ENCODE results near the gene MAD1L1.
A peak's percentile ranks its signal among the peaks of the same experiment; 100 is the strongest.

The MAD1L1 gene

GRCh38 chr7:2082139-2082998 is 150.4 kb downstream of the MAD1L1 start:
- DNase-seq, result no peak

- no peak for DNase-seq
Observed at GRCh38 chr7:2081526-2082135, 151.1 kb downstream of the MAD1L1 start.

- DNase-seq, result no peak
Observed at GRCh38 chr7:2080477-2080876, 152.3 kb downstream of the MAD1L1 start.

DNA sequence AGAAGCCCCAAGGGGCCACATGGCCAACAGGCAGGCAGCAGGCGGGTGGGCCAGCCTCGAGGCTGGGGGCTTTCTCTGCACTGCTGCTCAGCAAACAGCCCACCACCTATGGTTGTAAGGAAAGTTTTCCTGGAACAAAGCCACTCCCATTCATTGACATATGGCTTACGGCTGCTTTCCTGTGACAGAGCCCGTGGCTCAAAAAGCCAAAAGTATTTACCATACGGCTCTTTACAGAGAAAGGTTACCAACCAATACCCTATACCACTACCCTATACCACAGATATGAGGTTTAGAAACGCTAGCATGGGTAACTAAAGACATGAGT is 152.7 kb downstream of the MAD1L1 start:
- DNase-seq, result no peak

- no peak for DNase-seq
Observed at GRCh38 chr7:2079332-2080059, 153.2 kb downstream of the MAD1L1 start.

GRCh38 chr7:2078899-2079298 is 153.8 kb downstream of the MAD1L1 start:
- DNase-seq, result no peak

- DNase-seq, result no peak
Observed at GRCh38 chr7:2076649-2077064, 156.1 kb downstream of the MAD1L1 start.

DNA sequence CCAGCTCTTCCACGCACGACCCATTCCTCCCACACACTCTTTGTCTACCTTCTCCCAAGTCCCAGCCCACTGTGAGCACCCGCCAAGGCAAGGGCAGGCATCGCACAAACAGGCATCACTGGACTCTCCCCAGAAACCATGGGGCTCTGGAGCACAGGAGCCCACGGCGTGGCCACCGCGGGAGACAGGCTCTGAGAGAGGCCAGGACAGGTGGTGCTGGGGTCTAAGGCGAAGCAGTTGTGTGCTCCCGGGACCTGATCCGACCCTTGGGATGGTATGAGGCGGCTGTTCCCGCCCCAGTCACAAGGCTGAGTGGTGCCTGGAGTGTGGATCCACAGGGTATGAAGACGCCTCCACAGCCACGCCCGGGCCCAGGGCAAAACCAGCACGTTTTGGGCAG is 156.9 kb downstream of the MAD1L1 start:
- no peak for DNase-seq

DNA sequence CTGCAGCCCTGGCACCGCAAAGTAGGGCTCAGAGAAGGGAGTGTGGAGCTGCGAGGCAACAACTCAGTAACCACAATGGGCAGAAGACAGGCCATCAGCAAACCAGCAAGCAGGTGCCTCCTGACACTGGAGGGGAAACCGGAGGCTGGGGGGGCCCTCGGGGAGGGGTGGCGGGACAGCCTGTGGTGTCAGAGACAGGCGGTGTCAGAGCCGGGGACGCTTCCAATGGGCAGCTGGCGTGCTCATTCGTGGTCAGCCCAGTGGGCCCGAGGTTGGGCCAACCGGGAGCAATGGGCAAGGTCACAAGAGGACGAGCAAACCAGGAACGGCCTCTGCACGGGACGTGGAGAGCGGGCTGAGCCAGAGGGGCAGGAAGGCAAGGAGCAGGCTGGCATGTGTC is 158.1 kb downstream of the MAD1L1 start:
- no peak for DNase-seq

GRCh38 chr7:2072798-2073197 is 159.9 kb downstream of the MAD1L1 start:
- DNase-seq, result no peak

- no peak for DNase-seq
Observed at GRCh38 chr7:2072042-2072441, 160.7 kb downstream of the MAD1L1 start.

- no peak for DNase-seq
Observed at GRCh38 chr7:2071133-2071832, 161.5 kb downstream of the MAD1L1 start.

- DNase-seq, result no peak
Observed at GRCh38 chr7:2070151-2070763, 162.5 kb downstream of the MAD1L1 start.

DNA sequence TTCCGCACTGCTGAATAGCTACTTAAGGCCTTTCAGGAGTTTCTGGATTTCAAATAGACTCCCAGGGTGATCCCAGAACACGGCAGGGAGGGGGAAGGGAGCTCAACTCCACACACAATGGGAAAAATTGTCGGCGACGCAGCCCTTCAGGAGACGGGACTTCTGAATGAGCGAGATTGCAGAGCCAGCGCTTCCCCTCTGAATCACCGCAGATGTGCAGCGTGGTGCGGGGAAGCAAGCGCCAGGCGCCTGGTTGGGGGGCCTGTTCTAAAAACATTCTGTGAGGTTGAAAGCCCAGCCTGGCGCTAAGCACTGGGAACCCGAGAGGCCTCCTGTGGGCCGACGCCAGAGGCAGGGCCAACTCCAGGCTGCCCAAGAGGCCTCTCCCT is 163.3 kb downstream of the MAD1L1 start:
- DNase-seq, result no peak

GRCh38 chr7:2068693-2069471 is 163.9 kb downstream of the MAD1L1 start:
- no peak for DNase-seq

GRCh38 chr7:2066251-2066919 is 166.4 kb downstream of the MAD1L1 start:
- peak; percentile 32 for DNase-seq

DNA sequence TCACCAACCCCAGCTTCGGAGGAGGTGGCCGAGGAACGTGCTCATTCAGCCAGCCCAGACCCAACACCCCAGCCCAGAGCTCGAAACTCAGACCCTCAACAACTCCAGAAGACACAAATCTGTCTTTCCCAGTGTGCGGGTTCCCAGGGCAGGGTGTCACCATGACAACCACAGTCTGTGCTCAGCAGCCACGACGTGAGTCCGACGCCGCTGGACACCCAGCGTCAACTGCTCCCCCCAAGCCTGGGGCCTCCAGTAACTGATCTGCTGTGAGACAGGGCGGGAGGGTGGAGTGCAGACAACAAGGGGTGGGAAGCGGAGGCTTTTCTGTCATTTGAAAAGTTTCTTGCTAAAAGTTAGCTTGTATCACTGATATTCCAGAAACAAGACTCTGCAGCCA is 167.2 kb downstream of the MAD1L1 start:
- no peak for DNase-seq

GRCh38 chr7:2063563-2064260 is 169.0 kb downstream of the MAD1L1 start:
- no peak for DNase-seq

- DNase-seq, result no peak
Observed at GRCh38 chr7:2062648-2063047, 170.1 kb downstream of the MAD1L1 start.

- no peak for DNase-seq
Observed at GRCh38 chr7:2060701-2061100, 172.0 kb downstream of the MAD1L1 start.

Data from CD4-positive, alpha-beta T cell treated with Interleukin-21 for 1 hour (primary cell).